GM10266 (cell line): Measurements from ENCODE around the gene CPA5.

Source experiments
- DNase-seq: peaks from one replicate; pipeline ENCODE4 v3.0.0; 2012; ENCODE audit errors: extremely low spot score
- CTCF ChIP-seq: IDR thresholded peaks from 2 replicates; pipeline ENCODE4 v1.5.1; 2012; ENCODE audit warnings: mild to moderate bottlenecking, low read depth; ENCODE audit not compliant: control insufficient read depth, insufficient read depth; ENCODE audit errors: missing control alignments

The CPA5 gene

GRCh38 chr7:130365511-130366441, 21.2 kb downstream of the CPA5 start:
- TF ChIP-seq CTCF = no peak
- no peak for DNase-seq

- no peak for DNase-seq
- no peak for TF ChIP-seq CTCF
Observed at GRCh38 chr7:130366564-130366963, 21.9 kb downstream of the CPA5 start.

DNA sequence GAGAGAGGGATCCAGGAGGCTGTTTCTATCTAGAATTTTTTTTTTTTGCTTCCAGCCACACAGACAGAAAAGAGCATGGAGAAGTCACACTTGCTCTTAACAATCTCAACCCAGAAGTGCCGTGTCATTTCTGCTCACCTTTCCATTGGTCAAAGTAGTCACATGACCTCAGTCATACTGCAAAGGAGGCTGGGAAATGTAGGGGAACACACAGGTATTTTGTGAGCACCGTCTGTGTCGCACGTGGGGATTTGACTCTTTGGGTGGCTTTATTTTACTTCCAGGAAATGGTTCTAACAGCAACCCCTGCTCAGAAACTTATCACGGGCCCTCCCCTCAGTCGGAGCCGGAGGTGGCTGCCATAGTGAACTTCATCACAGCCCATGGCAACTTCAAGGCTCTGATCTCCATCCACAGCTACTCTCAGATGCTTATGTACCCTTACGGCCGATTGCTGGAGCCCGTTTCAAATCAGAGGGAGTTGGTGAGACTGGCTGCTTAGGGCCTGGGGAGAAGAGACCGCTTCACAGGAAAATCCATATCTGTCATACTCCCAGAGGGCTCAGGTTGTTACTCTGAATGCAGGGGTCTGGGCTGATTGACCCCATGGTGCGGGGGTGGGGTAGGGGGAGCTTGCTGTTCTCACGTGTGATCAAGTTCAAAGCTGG, 22.6 kb downstream of the CPA5 start:
- TF ChIP-seq CTCF = no peak
- no peak for DNase-seq

DNA sequence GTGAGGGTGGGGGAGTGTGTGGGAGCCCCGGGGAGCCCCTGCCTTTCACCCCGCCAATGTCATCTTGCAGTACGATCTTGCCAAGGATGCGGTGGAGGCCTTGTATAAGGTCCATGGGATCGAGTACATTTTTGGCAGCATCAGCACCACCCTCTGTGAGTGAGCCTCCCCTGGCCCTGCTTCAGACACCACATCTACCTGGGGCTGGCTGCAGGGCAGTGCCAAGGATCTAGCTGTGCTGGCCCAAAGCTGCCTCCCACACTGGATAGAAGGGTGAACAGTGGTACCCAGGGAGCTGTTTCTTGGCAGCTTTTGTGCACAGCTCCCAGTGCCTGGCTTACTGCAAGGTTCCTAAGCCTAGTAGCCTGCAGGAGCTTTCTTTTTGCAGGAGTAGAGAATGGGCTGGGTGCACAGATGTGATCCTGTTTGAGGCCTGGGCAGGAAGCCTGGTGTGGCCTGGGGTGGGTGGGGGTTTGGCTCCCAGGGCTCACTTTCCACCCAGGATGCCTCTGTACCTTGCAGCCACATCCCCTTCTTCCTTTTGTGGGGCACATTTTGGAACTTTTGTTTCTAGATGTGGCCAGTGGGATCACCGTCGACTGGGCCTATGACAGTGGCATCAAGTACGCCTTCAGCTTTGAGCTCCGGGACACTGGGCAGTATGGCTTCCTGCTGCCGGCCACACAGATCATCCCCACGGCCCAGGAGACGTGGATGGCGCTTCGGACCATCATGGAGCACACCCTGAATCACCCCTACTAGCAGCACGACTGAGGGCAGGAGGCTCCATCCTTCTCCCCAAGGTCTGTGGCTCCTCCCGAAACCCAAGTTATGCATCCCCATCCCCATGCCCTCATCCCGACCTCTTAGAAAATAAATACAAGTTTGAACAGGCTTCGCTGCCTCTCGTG, 23.5 kb downstream of the CPA5 start:
- no peak for DNase-seq
- TF ChIP-seq CTCF = no peak

- TF ChIP-seq CTCF = no peak
- no peak for DNase-seq
Observed at GRCh38 chr7:130369110-130369711, 24.6 kb downstream of the CPA5 start.

- DNase-seq = no peak
- no peak for TF ChIP-seq CTCF
Observed at GRCh38 chr7:130369831-130370550, 25.4 kb downstream of the CPA5 start.
